Breast epithelium (tissue), 4 donors: ENCODE data around the gene RBM38. TPM values are rescaled to one million over a fixed set of nuclear protein-coding genes. Genes with fewer than 3 reads are reported as not detected.

Experiments used
- DNase-seq, 2 donors: peaks; one replicate each; pipeline ENCODE4 v3.0.0-alpha.2; 2019; ENCODE audit warnings: low spot score in 2 of 2
- H3K27ac ChIP-seq, 2 donors: fragments of 200-600 bp; sonication (generic) in 1 of 2; one replicate each; pipeline ENCODE4 v1.5.1; 2016 to 2019; ENCODE audit warnings: mild to moderate bottlenecking in 1 of 2
- H3K27me3 ChIP-seq, 2 donors: fragments of 200-600 bp; sonication (generic) in 1 of 2; one replicate each; pipeline versions ENCODE4 v1.5.1 to v1.6.0; 2017 to 2019; ENCODE audit warnings: control low read depth in 1 of 2, mild to moderate bottlenecking in 1 of 2
- H3K36me3 ChIP-seq: fragments of 200-600 bp; one replicate; pipeline ENCODE4 v1.5.1; 2019
- H3K4me1 ChIP-seq, 2 donors: fragments of 200-600 bp; sonication (generic); one replicate each; pipeline ENCODE4 v1.5.1; 2016 to 2019; ENCODE audit warnings: control low read depth in 1 of 2
- H3K4me3 ChIP-seq, 3 donors: fragments of 200-600 bp; sonication (generic); 1 replicate in 2 of 3; 2 replicates in 1 of 3; pipeline ENCODE4 v1.5.1; 2016 to 2019; ENCODE audit warnings: mild to moderate bottlenecking in 3 of 3, moderate library complexity in 2 of 3
- H3K9me3 ChIP-seq, 2 donors: fragments of 200-600 bp; sonication (generic) in 1 of 2; one replicate each; pipeline ENCODE4 v1.5.1; 2016 to 2019; ENCODE audit warnings: control low read depth in 1 of 2
- CTCF ChIP-seq, 3 donors: fragments of 450-650 bp; IDR thresholded peaks; one replicate each; pipeline ENCODE4 v1.5.1; 2016 to 2017; ENCODE audit warnings: antibody characterized with exemption in 3 of 3, mild to moderate bottlenecking in 3 of 3, moderate library complexity in 3 of 3
- POLR2A ChIP-seq: fragments of 450-650 bp; IDR thresholded peaks from one replicate; pipeline ENCODE4 v1.6.1; 2016; ENCODE audit warnings: antibody characterized with exemption, mild to moderate bottlenecking, moderate library complexity
- POLR2AphosphoS5 ChIP-seq, 3 donors: sonication (generic); formaldehyde crosslinking; IDR thresholded peaks; one replicate each; pipeline ENCODE4 v1.6.1; 2017; ENCODE audit warnings: antibody characterized with exemption in 3 of 3
- intact Hi-C: fragments of 100-400 bp; cut with DNase I; formaldehyde crosslinking; loops from one replicate; pipeline ENCODE4 v1.15.1; 2023; ENCODE audit warnings: low total_unique reads
- total RNA-seq, 3 donors: library from RNA; depleted of rRNA; stranded (reverse); fragments of >200 nt; gene quantifications; one replicate each; pipeline ENCODE4 v1.1.0, GENCODE V29; 2016

The RBM38 gene
- total RNA-seq, 3 donors from 2014 or later: 5.1 to 13.5 (median 10.5) TPM

DNA sequence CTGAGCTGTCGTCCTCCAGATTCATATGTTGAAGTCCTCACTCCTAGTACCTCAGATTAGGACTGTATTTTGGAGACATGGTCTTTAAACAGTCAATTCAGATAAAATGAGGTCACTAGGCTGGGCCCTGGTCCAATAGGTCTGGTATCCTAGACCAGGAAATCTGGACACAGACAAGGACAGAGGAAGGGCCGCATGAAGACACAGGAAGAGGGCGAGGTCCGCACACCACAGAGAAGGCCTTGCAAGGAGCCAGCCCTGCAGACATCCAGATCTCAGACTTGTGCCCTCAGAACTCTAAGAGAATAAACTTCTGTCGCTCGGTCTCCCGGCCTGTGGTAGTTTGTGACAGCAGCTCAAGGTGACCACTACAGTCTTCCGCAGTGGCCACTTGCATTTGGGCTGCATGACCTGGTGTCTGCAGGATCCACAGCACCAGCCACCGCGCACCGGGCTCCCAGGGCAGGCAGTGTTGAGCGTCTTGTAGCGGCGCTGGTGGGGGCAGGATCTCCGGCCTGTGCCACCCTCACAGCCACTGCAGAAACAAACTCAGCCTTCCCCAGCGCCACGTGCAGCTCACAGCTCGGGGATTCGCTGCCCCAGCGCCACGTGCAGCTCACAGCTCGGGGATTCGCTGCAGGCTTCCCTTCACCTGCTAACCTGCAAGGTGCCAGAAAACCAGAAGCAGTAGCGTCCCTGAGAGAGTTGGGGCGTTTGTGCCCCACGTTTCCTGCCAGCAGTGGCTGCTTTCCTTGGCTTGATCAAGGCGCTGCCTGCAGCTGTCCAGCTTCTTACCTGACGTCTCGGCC, 6.0 kb upstream of the RBM38 start:
- no peaks in the 10 kb centered on the region for H3K36me3 ChIP-seq
- no peaks in the 10 kb centered on the region for H3K9me3 ChIP-seq
- DNase-seq: no peak
- H3K4me1 ChIP-seq: peaks cover 0 to 5% of the 10 kb centered on the region in 2 donors
- TF ChIP-seq CTCF (IDR thresholded peaks at IDR 0.05) (no peak), POLR2A (no peak), POLR2AphosphoS5 (IDR thresholded peaks at IDR 0.05) (no peak)
- H3K27me3 ChIP-seq: no peaks in the 10 kb centered on the region
- intact Hi-C loops: no loop called here
- H3K4me3 ChIP-seq: no peak overlapping the region
- H3K27ac ChIP-seq: no peak overlapping the region

GRCh38 chr20:57385940-57386339, 5.3 kb upstream of the RBM38 start:
- TF ChIP-seq POLR2AphosphoS5 (IDR thresholded peaks at IDR 0.05) (no peak), POLR2A (no peak), CTCF (IDR thresholded peaks at IDR 0.05) (no peak)
- no peak overlapping the region for H3K4me3 ChIP-seq
- intact Hi-C loops: no loop called here
- no peak overlapping the region for H3K27ac ChIP-seq
- no peaks in the 10 kb centered on the region for H3K36me3 ChIP-seq
- no peaks in the 10 kb centered on the region for H3K9me3 ChIP-seq
- no peaks in the 10 kb centered on the region for H3K27me3 ChIP-seq
- DNase-seq: no peak
- H3K4me1 ChIP-seq: peaks cover 0 to 5% of the 10 kb centered on the region in 2 donors

DNA sequence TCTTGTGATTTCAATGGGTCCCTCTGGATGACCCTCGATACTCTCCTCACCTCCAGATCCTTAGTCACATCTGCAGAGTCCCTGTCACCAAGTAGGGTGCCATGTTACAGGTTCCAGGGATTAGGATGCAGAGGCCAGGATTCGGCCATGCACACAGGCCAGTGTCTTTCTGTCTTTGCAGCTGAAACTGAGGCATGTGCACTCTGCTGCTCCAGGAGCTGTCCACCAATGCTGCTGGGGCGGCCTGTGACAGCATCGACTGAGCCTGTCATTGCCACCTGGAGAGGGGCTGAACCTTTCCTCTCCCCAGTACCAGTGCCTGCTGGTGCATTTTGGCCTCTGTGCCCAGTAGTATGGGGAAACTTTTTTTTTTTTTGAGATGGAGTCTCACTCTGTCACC, 4.4 kb upstream of the RBM38 start:
- intact Hi-C loops: no loop called here
- TF ChIP-seq POLR2A: no peak
- TF ChIP-seq CTCF (IDR thresholded peaks at IDR 0.05): no peak
- no peak for TF ChIP-seq POLR2AphosphoS5 (IDR thresholded peaks at IDR 0.05)
- Histone ChIP-seq H3K36me3 (no peaks in the 10 kb centered on the region), H3K27ac (no peak overlapping the region), H3K27me3 (no peaks in the 10 kb centered on the region), H3K4me3 (no peak overlapping the region), H3K9me3 (no peaks in the 10 kb centered on the region), H3K4me1 (peaks cover 0 to 5% of the 10 kb centered on the region in 2 donors)
- DNase-seq: no peak

DNA sequence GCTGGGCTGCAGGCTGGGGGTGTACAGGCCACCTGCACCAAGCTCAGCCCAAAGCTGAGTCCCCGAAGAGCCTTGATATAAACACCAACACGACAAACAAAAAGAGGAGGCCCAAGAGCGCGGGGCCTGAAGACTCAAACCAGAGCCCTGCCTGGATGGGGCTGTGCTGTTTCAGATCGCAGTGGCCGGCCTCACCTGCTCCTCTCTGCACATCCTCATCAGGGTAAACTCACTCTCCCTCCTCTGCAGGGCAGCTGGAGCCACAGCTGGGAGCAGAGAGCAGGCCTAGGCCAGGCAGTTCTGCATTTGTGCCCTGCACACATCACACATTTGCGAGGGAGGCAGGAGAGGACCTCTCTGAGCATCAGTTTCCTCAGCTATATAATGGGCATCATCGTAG, 3.7 kb upstream of the RBM38 start:
- Histone ChIP-seq H3K36me3 (no peaks in the 10 kb centered on the region), H3K4me3 (no peak overlapping the region), H3K9me3 (no peaks in the 10 kb centered on the region), H3K27me3 (no peaks in the 10 kb centered on the region), H3K27ac (no peak overlapping the region), H3K4me1 (peaks cover 0 to 9% of the 10 kb centered on the region in 2 donors)
- DNase-seq: no peak
- intact Hi-C loops: no loop called here
- no peak for TF ChIP-seq POLR2AphosphoS5 (IDR thresholded peaks at IDR 0.05)
- TF ChIP-seq POLR2A: no peak

DNA sequence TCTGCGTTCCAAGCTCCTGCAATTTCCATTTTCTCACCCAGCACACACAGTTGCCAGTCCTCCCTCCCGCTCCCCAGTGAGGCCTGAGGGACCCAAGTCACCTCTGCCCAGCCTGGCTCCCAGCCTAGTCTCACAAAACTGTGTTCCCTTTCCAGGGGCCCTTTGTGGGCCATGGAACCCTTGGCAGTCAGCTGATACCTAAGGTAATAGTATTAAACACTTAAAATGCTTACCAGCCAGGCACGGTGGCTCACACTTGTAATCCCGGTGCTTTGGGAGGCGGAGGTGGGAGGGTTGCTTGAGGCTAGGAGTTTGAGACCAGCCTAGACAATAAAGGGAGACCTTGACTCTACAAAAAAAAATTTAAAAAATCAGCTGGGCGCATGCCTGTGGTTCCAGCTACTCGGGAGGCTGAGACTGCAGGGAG, 3.2 kb upstream of the RBM38 start:
- H3K9me3 ChIP-seq: no peaks in the 10 kb centered on the region
- H3K27me3 ChIP-seq: no peaks in the 10 kb centered on the region
- no peaks in the 10 kb centered on the region for H3K36me3 ChIP-seq
- H3K4me3 ChIP-seq: no peak overlapping the region
- H3K27ac ChIP-seq: no peak overlapping the region
- TF ChIP-seq POLR2A: no peak
- TF ChIP-seq POLR2AphosphoS5 (IDR thresholded peaks at IDR 0.05): no peak
- no peak for TF ChIP-seq CTCF (IDR thresholded peaks at IDR 0.05)
- peaks cover 0 to 9% of the 10 kb centered on the region in 2 donors for H3K4me1 ChIP-seq
- DNase-seq: no peak
- intact Hi-C loops: no loop called here
